ENCODE results near the gene SHCBP1. TPM values are rescaled to one million over a fixed set of nuclear protein-coding genes. Genes with fewer than 3 reads are reported as not detected.

SHCBP1 gene, protein sequence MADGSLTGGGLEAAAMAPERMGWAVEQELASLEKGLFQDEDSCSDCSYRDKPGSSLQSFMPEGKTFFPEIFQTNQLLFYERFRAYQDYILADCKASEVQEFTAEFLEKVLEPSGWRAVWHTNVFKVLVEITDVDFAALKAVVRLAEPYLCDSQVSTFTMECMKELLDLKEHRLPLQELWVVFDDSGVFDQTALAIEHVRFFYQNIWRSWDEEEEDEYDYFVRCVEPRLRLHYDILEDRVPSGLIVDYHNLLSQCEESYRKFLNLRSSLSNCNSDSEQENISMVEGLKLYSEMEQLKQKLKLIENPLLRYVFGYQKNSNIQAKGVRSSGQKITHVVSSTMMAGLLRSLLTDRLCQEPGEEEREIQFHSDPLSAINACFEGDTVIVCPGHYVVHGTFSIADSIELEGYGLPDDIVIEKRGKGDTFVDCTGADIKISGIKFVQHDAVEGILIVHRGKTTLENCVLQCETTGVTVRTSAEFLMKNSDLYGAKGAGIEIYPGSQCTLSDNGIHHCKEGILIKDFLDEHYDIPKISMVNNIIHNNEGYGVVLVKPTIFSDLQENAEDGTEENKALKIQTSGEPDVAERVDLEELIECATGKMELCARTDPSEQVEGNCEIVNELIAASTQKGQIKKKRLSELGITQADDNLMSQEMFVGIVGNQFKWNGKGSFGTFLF
- total RNA-seq (2012; rRNA removed), result 18.8 and 24.2 TPM in 2 replicates

- peak within 1 kb of the TSS; percentile 88 for H3K9ac ChIP-seq (ENCODE audit: low read depth, low read length)
- peaks cover 6% of the 10 kb centered on the region for H3K36me3 ChIP-seq (ENCODE audit: insufficient read depth, low read length)
- H3K4me1 ChIP-seq (ENCODE audit: control insufficient read depth, insufficient read depth, low read length), result peaks cover 5% of the 10 kb centered on the region
- no peaks in the 10 kb centered on the region for H3K27me3 ChIP-seq (ENCODE audit: control insufficient read depth, insufficient read depth, low read length)
- no peaks in the 10 kb centered on the region for H3K9me3 ChIP-seq (replicated peaks; ENCODE audit: low read length)
- peak within 1 kb of the TSS; percentile 94 for H3K4me3 ChIP-seq (ENCODE audit: low read length)
- H3K4me2 ChIP-seq (ENCODE audit: low read length), result peak within 1 kb of the TSS; percentile 95
Measured at GRCh38 chr16:46621006-46621933, at the start of gene SHCBP1. SHCBP1 (minus strand) TSS chr16:46621379; CDS start chr16:46621359, 20 bp downstream.

DNA sequence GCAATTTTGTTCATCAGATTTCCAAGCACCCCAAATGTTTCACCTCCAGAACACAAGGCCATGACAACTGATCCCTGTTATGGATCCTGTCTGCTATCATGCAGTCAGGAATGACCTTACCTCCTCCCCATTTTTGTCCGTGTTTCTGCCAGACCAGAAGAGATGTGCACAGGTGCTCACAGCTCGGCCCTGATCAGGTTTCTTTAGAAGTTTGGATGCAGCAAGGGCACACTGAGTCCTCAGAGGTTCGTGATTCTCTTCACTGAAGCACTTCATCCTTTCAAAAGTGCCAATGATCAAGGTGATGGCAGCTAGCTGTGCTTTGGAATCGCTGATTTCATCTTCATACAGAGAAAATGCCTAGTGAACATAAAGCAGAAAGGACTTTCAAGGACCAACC, 40.9 kb upstream of the SHCBP1 start:
- no peak overlapping the region for H3K4me3 ChIP-seq (ENCODE audit: low read length)
- no peaks in the 10 kb centered on the region for H3K4me1 ChIP-seq (ENCODE audit: control insufficient read depth, insufficient read depth, low read length)
- no peaks in the 10 kb centered on the region for H3K9me3 ChIP-seq (replicated peaks; ENCODE audit: low read length)
- no peaks in the 10 kb centered on the region for H3K27me3 ChIP-seq (ENCODE audit: control insufficient read depth, insufficient read depth, low read length)
- H3K4me2 ChIP-seq (ENCODE audit: low read length), result no peak overlapping the region
- no peak overlapping the region for H3K9ac ChIP-seq (ENCODE audit: low read depth, low read length)
- H3K36me3 ChIP-seq (ENCODE audit: insufficient read depth, low read length), result peaks cover 66% of the 10 kb centered on the region

GRCh38 chr16:46658925-46659324, 37.7 kb upstream of the SHCBP1 start:
- Histone ChIP-seq H3K4me3 (ENCODE audit: low read length) (no peak overlapping the region), H3K4me1 (ENCODE audit: control insufficient read depth, insufficient read depth, low read length) (no peaks in the 10 kb centered on the region), H3K4me2 (ENCODE audit: low read length) (no peak overlapping the region), H3K36me3 (ENCODE audit: insufficient read depth, low read length) (peaks cover 54% of the 10 kb centered on the region), H3K27me3 (ENCODE audit: control insufficient read depth, insufficient read depth, low read length) (no peaks in the 10 kb centered on the region), H3K9ac (ENCODE audit: low read depth, low read length) (no peak overlapping the region), H3K9me3 (replicated peaks; ENCODE audit: low read length) (no peaks in the 10 kb centered on the region)

- Histone ChIP-seq H3K27me3 (ENCODE audit: control insufficient read depth, insufficient read depth, low read length) (no peaks in the 10 kb centered on the region), H3K9me3 (replicated peaks; ENCODE audit: low read length) (no peaks in the 10 kb centered on the region), H3K36me3 (ENCODE audit: insufficient read depth, low read length) (no peaks in the 10 kb centered on the region), H3K4me1 (ENCODE audit: control insufficient read depth, insufficient read depth, low read length) (peaks cover 15% of the 10 kb centered on the region), H3K4me2 (ENCODE audit: low read length) (no peak overlapping the region), H3K4me3 (ENCODE audit: low read length) (no peak overlapping the region), H3K9ac (ENCODE audit: low read depth, low read length) (no peak overlapping the region)
Measured at GRCh38 chr16:46651305-46651704, 30.1 kb upstream of the SHCBP1 start.

- peak overlapping the region; percentile 76 for H3K9ac ChIP-seq (ENCODE audit: low read depth, low read length)
- H3K27me3 ChIP-seq (ENCODE audit: control insufficient read depth, insufficient read depth, low read length), result no peaks in the 10 kb centered on the region
- H3K4me1 ChIP-seq (ENCODE audit: control insufficient read depth, insufficient read depth, low read length), result peaks cover 15% of the 10 kb centered on the region
- H3K4me2 ChIP-seq (ENCODE audit: low read length), result peak overlapping the region; percentile 83
- peak overlapping the region; percentile 66 for H3K4me3 ChIP-seq (ENCODE audit: low read length)
- no peaks in the 10 kb centered on the region for H3K9me3 ChIP-seq (replicated peaks; ENCODE audit: low read length)
- no peaks in the 10 kb centered on the region for H3K36me3 ChIP-seq (ENCODE audit: insufficient read depth, low read length)
Measured at GRCh38 chr16:46650254-46650623, 29.1 kb upstream of the SHCBP1 start.

DNA sequence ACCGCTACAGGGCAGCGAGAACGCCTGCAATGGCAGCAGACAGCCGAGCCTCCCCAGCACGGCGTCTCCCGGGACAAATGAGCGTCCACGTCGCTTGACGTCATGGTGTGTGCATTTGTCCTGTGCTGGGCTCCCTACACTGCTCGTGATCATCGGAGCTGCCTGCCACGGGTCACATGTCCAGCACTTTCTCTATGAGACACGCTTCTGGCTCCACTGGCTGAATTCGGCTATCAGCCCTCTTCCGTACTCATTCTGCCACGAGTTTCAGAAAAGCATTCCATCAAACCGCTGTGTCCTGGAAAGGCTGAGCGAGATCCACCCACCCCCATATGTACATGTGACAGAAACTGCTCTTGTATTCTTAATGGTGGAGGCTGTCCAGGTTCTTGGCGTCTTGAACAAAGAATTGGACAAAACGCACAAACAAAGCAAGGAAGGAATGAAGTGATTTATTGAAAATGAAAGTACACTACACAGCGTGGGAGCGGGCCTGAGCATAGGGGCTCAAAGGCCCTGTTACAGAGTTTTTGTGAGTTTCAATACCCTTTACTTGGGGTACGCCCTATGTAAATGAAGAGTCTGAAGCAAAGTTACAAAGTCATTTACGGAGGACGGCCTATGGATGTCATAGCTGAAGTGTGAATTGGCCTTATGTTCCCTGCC, 28.5 kb upstream of the SHCBP1 start:
- peak overlapping the region; percentile 66 for H3K4me3 ChIP-seq (ENCODE audit: low read length)
- no peaks in the 10 kb centered on the region for H3K36me3 ChIP-seq (ENCODE audit: insufficient read depth, low read length)
- peak overlapping the region; percentile 76 for H3K9ac ChIP-seq (ENCODE audit: low read depth, low read length)
- peak overlapping the region; percentile 83 for H3K4me2 ChIP-seq (ENCODE audit: low read length)
- H3K9me3 ChIP-seq (replicated peaks; ENCODE audit: low read length), result no peaks in the 10 kb centered on the region
- H3K4me1 ChIP-seq (ENCODE audit: control insufficient read depth, insufficient read depth, low read length), result peaks cover 15% of the 10 kb centered on the region
- no peaks in the 10 kb centered on the region for H3K27me3 ChIP-seq (ENCODE audit: control insufficient read depth, insufficient read depth, low read length)

GRCh38 chr16:46648656-46649055, 27.5 kb upstream of the SHCBP1 start:
- no peaks in the 10 kb centered on the region for H3K36me3 ChIP-seq (ENCODE audit: insufficient read depth, low read length)
- H3K9ac ChIP-seq (ENCODE audit: low read depth, low read length), result no peak overlapping the region
- H3K4me3 ChIP-seq (ENCODE audit: low read length), result no peak overlapping the region
- H3K4me1 ChIP-seq (ENCODE audit: control insufficient read depth, insufficient read depth, low read length), result peaks cover 15% of the 10 kb centered on the region
- no peaks in the 10 kb centered on the region for H3K9me3 ChIP-seq (replicated peaks; ENCODE audit: low read length)
- H3K27me3 ChIP-seq (ENCODE audit: control insufficient read depth, insufficient read depth, low read length), result no peaks in the 10 kb centered on the region
- H3K4me2 ChIP-seq (ENCODE audit: low read length), result peak overlapping the region; percentile 83

GRCh38 chr16:46638947-46639925, 18.1 kb upstream of the SHCBP1 start:
- Histone ChIP-seq H3K27me3 (ENCODE audit: control insufficient read depth, insufficient read depth, low read length) (no peaks in the 10 kb centered on the region), H3K4me2 (ENCODE audit: low read length) (no peak overlapping the region), H3K36me3 (ENCODE audit: insufficient read depth, low read length) (no peaks in the 10 kb centered on the region), H3K9ac (ENCODE audit: low read depth, low read length) (no peak overlapping the region), H3K4me1 (ENCODE audit: control insufficient read depth, insufficient read depth, low read length) (no peaks in the 10 kb centered on the region), H3K9me3 (replicated peaks; ENCODE audit: low read length) (no peaks in the 10 kb centered on the region), H3K4me3 (ENCODE audit: low read length) (no peak overlapping the region)

- Histone ChIP-seq H3K9me3 (replicated peaks; ENCODE audit: low read length) (no peaks in the 10 kb centered on the region), H3K4me2 (ENCODE audit: low read length) (no peak overlapping the region), H3K4me3 (ENCODE audit: low read length) (no peak overlapping the region), H3K4me1 (ENCODE audit: control insufficient read depth, insufficient read depth, low read length) (peaks cover 4% of the 10 kb centered on the region), H3K9ac (ENCODE audit: low read depth, low read length) (no peak overlapping the region), H3K27me3 (ENCODE audit: control insufficient read depth, insufficient read depth, low read length) (no peaks in the 10 kb centered on the region), H3K36me3 (ENCODE audit: insufficient read depth, low read length) (no peaks in the 10 kb centered on the region)
Measured at GRCh38 chr16:46632778-46633733, 11.9 kb upstream of the SHCBP1 start.
